ENCODE measurements around the gene GPANK1. TPM values are rescaled to one million over a fixed set of nuclear protein-coding genes. Genes with fewer than 3 reads are reported as not detected.

Gene GPANK1
- total RNA-seq, 1 experiment from 2014 or later = 26.8 TPM

DNA sequence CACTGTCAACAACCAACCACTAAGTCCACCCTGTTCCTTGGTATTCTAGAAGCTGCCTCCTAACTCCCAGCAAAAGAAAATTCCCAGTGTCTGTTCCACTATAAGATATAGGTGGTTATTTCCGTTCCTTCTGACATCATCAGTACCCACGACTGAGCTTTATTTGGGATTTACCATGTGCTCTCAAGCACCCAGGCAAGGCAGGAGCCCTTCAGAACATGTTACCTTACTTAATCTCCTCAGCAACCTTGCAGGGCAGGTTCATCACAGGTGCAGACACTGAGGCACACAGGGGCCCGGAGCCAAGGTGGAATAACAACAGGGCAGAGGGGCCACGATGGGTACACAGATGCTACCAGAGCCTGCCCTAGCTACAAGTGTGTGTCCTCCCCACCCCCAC is 27.6 kb upstream of the GPANK1 start:
- Mint-ChIP-seq H3K4me1 (peaks cover 5 to 10% of the 10 kb centered on the region in 2 experiments; a peak in 3 of 4 replicates), H3K27ac (no peak overlapping the region), H3K36me3 (ENCODE audit: insufficient read depth in 1 of 3, low read depth in 3 of 3) (peaks cover 9 to 60% (median 45%) of the 10 kb centered on the region in 3 experiments; a peak in 6 of 7 replicates), H3K27me3 (ENCODE audit: low read depth) (no peaks in the 10 kb centered on the region), H3K9me3 (no peaks in the 10 kb centered on the region), H3K4me3 (no peak overlapping the region)
- H3K9ac ChIP-seq (ENCODE audit: extremely low read depth, insufficient read length, low read length) = no peak overlapping the region
- H4K91ac ChIP-seq (ENCODE audit: insufficient read length, low read depth, low read length) = no peak overlapping the region
- TF ChIP-seq, protein P1, sequence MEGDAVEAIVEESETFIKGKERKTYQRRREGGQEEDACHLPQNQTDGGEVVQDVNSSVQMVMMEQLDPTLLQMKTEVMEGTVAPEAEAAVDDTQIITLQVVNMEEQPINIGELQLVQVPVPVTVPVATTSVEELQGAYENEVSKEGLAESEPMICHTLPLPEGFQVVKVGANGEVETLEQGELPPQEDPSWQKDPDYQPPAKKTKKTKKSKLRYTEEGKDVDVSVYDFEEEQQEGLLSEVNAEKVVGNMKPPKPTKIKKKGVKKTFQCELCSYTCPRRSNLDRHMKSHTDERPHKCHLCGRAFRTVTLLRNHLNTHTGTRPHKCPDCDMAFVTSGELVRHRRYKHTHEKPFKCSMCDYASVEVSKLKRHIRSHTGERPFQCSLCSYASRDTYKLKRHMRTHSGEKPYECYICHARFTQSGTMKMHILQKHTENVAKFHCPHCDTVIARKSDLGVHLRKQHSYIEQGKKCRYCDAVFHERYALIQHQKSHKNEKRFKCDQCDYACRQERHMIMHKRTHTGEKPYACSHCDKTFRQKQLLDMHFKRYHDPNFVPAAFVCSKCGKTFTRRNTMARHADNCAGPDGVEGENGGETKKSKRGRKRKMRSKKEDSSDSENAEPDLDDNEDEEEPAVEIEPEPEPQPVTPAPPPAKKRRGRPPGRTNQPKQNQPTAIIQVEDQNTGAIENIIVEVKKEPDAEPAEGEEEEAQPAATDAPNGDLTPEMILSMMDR (conservative IDR thresholded peaks at IDR 0.05) = no peak
- H3K23ac ChIP-seq (ENCODE audit: insufficient read length, low read depth, low read length) = no peak overlapping the region
- no CpG with 5 or more reads among the region's 4 CpGs for WGBS (ENCODE audit: extremely low coverage, insufficient read length, low lambda C conversion rate)
- no peak overlapping the region for H2AFZ ChIP-seq (ENCODE audit: low read length)
- H3K4me2 ChIP-seq (ENCODE audit: insufficient read depth, insufficient read length, low read length) = no peak overlapping the region
- no peak overlapping the region for H2AK5ac ChIP-seq (ENCODE audit: insufficient read length, low read length)
- no peak overlapping the region for H4K5ac ChIP-seq (ENCODE audit: insufficient read length, low read depth, low read length)
- H3K4ac ChIP-seq (ENCODE audit: low read depth, low read length) = no peak overlapping the region
- H2BK120ac ChIP-seq (ENCODE audit: low read depth, low read length, poor library complexity, severe bottlenecking) = no peak overlapping the region
- no peak overlapping the region for H3T11ph ChIP-seq (ENCODE audit: low read length)
- no peak overlapping the region for H4K8ac ChIP-seq (replicated peaks; ENCODE audit: insufficient read length, low read depth, low read length)
- no peak overlapping the region for H3K27ac ChIP-seq (ENCODE audit: insufficient read length, low read depth, low read length)
- no peaks in the 10 kb centered on the region for H3K27me3 ChIP-seq (ENCODE audit: insufficient read depth, low read length)
- H3K23me2 ChIP-seq (ENCODE audit: insufficient read length, low read depth, low read length, poor library complexity, severe bottlenecking) = no peaks in the 10 kb centered on the region
- no peaks in the 10 kb centered on the region for H3K9me3 ChIP-seq (ENCODE audit: control insufficient read depth, low read depth, low read length)
- H2BK20ac ChIP-seq (ENCODE audit: low read depth, low read length, poor library complexity, severe bottlenecking) = no peak overlapping the region
- no peak for DNase-seq
- H2BK12ac ChIP-seq (ENCODE audit: insufficient read length, low read depth, low read length) = no peak overlapping the region
- no peaks in the 10 kb centered on the region for H3K79me2 ChIP-seq (ENCODE audit: insufficient read depth, low read length)
- H3K14ac ChIP-seq (ENCODE audit: insufficient read depth, low read length) = no peak overlapping the region
- H3K18ac ChIP-seq (ENCODE audit: insufficient read length, low read depth, low read length) = no peak overlapping the region
- H4K20me1 ChIP-seq (ENCODE audit: control insufficient read depth, insufficient read depth, insufficient read length) = no peaks in the 10 kb centered on the region
- no peak overlapping the region for H3K56ac ChIP-seq (ENCODE audit: insufficient read length, low read depth, low read length)
- H3K4me1 ChIP-seq (ENCODE audit: insufficient read depth, low read length) = no peaks in the 10 kb centered on the region
- no peaks in the 10 kb centered on the region for H3K79me1 ChIP-seq (ENCODE audit: insufficient read depth, low read depth, low read length, poor library complexity, severe bottlenecking)
- no peak overlapping the region for H2BK5ac ChIP-seq (ENCODE audit: insufficient read length, low read length)
- H2BK15ac ChIP-seq (ENCODE audit: low read depth, low read length) = no peak overlapping the region
